Vagina (tissue), 2 donors: ENCODE results near the gene PFKFB2. TPM values are rescaled to one million over a fixed set of nuclear protein-coding genes. Genes with fewer than 3 reads are reported as not detected.

ENCODE experiments used
- DNase-seq, 2 donors: peaks; one replicate each; pipeline ENCODE4 v3.0.0-alpha.2; 2017; ENCODE audit errors: extremely low spot score in 2 of 2
- H3K27ac ChIP-seq: fragments of 200-600 bp; sonication (generic); one replicate; pipeline ENCODE4 v1.5.1; 2019
- H3K27me3 ChIP-seq: fragments of 200-600 bp; sonication (generic); one replicate; pipeline ENCODE4 v1.5.1; 2019
- H3K36me3 ChIP-seq, 2 donors: fragments of 200-600 bp; sonication (generic); one replicate each; pipeline ENCODE4 v1.5.1; 2017 to 2019
- H3K4me1 ChIP-seq: fragments of 200-600 bp; sonication (generic); one replicate; pipeline ENCODE4 v1.5.1; 2019
- H3K4me3 ChIP-seq, 2 donors: fragments of 200-600 bp; sonication (generic); 1 replicate in 1 of 2; 2 replicates in 1 of 2; pipeline ENCODE4 v1.5.1; 2016 to 2019
- H3K9me3 ChIP-seq: fragments of 200-600 bp; sonication (generic); one replicate; pipeline ENCODE4 v1.5.1; 2019
- POLR2A ChIP-seq, 2 donors: fragments of 450-650 bp; IDR thresholded peaks; one replicate each; pipeline ENCODE4 v1.6.1; 2017; ENCODE audit warnings: antibody characterized with exemption in 2 of 2, mild to moderate bottlenecking in 2 of 2, moderate library complexity in 2 of 2
- POLR2AphosphoS5 ChIP-seq, 2 donors: sonication (generic); formaldehyde crosslinking; IDR thresholded peaks; one replicate each; pipeline ENCODE4 v1.9.0; 2017; ENCODE audit warnings: antibody characterized with exemption in 2 of 2, mild to moderate bottlenecking in 2 of 2, low read depth in 1 of 2; ENCODE audit not compliant: insufficient read depth in 1 of 2
- intact Hi-C: fragments of 100-400 bp; cut with DNase I; formaldehyde crosslinking; loops from one replicate; pipeline ENCODE4 v1.15.1; 2023
- total RNA-seq: library from RNA; depleted of rRNA; stranded (reverse); fragments of >200 nt; gene quantifications from one replicate; pipeline ENCODE4 v1.2.3, GENCODE V29; 2016
- TF ChIP-seq, protein P1 (sequence below), 3 experiments: fragments of 450-650 bp in 2 of 3; fragments of 200-600 bp in 1 of 3; sonication (generic) in 1 of 3; IDR thresholded peaks; one replicate each; pipeline ENCODE4 v1.5.1; 2017 to 2019; ENCODE audit warnings: antibody characterized with exemption in 3 of 3, mild to moderate bottlenecking in 2 of 3, moderate library complexity in 2 of 3

PFKFB2 gene
- total RNA-seq, 1 donor from 2014 or later = 6.9 TPM

DNA sequence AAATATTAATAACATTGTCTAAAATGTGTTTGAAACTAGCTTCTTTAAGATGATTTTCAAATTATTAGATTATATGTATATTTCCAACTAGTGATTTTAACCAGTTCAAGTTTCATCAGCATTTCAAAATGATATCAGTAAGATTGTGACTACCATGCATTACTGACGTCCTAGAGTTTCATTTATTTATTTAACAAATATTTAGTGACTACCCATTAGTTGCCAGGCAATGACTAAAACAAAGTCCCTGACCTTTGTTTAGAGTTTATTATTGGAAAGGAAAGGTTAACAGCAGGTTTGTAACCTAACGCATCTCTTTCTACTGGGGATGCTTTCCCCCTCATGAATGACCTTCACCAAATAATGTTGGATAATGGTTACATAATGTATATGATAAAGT, 28.0 kb downstream of the PFKFB2 start:
- H3K9me3 ChIP-seq = no peaks in the 10 kb centered on the region
- H3K36me3 ChIP-seq = no peaks in the 10 kb centered on the region
- H3K4me1 ChIP-seq = peaks cover 5% of the 10 kb centered on the region
- H3K27me3 ChIP-seq = no peaks in the 10 kb centered on the region
- no peak for DNase-seq
- TF ChIP-seq POLR2AphosphoS5 (IDR thresholded peaks at IDR 0.05; ENCODE audit: insufficient read depth in 1 of 2, low read depth in 1 of 2) (no peak), POLR2A (IDR thresholded peaks at IDR 0.05) (no peak)
- TF ChIP-seq, protein P1, sequence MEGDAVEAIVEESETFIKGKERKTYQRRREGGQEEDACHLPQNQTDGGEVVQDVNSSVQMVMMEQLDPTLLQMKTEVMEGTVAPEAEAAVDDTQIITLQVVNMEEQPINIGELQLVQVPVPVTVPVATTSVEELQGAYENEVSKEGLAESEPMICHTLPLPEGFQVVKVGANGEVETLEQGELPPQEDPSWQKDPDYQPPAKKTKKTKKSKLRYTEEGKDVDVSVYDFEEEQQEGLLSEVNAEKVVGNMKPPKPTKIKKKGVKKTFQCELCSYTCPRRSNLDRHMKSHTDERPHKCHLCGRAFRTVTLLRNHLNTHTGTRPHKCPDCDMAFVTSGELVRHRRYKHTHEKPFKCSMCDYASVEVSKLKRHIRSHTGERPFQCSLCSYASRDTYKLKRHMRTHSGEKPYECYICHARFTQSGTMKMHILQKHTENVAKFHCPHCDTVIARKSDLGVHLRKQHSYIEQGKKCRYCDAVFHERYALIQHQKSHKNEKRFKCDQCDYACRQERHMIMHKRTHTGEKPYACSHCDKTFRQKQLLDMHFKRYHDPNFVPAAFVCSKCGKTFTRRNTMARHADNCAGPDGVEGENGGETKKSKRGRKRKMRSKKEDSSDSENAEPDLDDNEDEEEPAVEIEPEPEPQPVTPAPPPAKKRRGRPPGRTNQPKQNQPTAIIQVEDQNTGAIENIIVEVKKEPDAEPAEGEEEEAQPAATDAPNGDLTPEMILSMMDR (IDR thresholded peaks at IDR 0.05) = no peak
- intact Hi-C loops = loop anchor here (10.0 kb wide), 1 partner anchor 314 kb away; no protein-coding TSS in a partner anchor
- H3K27ac ChIP-seq = no peak overlapping the region
- H3K4me3 ChIP-seq = no peak overlapping the region

DNA sequence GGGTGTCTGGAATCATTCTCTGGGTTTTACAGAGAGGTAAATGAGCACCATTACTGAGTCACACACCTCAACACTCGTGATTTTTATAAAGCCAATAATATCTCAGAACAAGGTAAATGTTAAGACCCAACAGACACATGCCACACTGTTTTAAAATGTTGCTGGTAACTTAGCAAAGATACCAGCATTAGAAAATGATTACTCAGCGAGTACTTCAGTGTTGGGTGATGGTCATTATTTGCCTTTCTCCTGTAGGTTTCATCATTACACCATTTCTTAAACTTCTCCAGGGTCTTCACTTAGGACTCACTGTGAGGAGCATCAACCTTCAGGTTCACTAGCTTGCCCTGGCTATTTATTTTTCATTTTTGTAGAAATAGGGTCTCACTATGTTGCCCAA, 28.7 kb downstream of the PFKFB2 start:
- TF ChIP-seq POLR2AphosphoS5 (IDR thresholded peaks at IDR 0.05; ENCODE audit: insufficient read depth in 1 of 2, low read depth in 1 of 2) (no peak), POLR2A (IDR thresholded peaks at IDR 0.05) (no peak)
- TF ChIP-seq, protein P1 (IDR thresholded peaks at IDR 0.05) = no peak
- peaks cover 5% of the 10 kb centered on the region for H3K4me1 ChIP-seq
- H3K4me3 ChIP-seq = no peak overlapping the region
- no peak for DNase-seq
- H3K27ac ChIP-seq = no peak overlapping the region
- H3K27me3 ChIP-seq = no peaks in the 10 kb centered on the region
- H3K36me3 ChIP-seq = no peaks in the 10 kb centered on the region
- H3K9me3 ChIP-seq = no peaks in the 10 kb centered on the region
- intact Hi-C loops = loop anchor here (10.0 kb wide), 1 partner anchor 313 kb away; no protein-coding TSS in a partner anchor

DNA sequence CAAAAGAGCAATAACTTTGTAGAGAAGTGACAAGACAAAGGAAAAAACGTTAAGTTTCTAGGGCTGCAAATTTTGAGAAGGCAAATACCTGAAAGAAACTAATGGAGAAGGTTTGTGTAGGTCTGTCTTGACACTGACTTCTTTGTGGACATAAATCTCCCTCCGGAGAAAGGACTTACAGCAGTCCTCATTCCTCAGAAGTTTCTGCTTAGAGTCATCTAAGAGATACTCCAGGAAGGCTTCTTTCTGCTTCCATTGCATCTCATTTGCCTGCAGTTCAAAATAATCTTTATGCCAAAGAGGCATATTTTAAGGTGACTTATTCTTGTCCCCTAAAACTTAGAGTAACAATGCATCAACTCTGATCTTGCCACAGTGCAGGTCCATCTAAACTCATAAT, 31.2 kb downstream of the PFKFB2 start:
- intact Hi-C loops = loop anchor here (10.0 kb wide), 1 partner anchor 311 kb away; no protein-coding TSS in a partner anchor
- no peak overlapping the region for H3K27ac ChIP-seq
- TF ChIP-seq POLR2AphosphoS5 (IDR thresholded peaks at IDR 0.05; ENCODE audit: insufficient read depth in 1 of 2, low read depth in 1 of 2) (no peak), POLR2A (IDR thresholded peaks at IDR 0.05) (no peak)
- TF ChIP-seq, protein P1 (IDR thresholded peaks at IDR 0.05) = no peak
- no peak overlapping the region for H3K4me3 ChIP-seq
- H3K36me3 ChIP-seq = no peaks in the 10 kb centered on the region
- peaks cover 5% of the 10 kb centered on the region for H3K4me1 ChIP-seq
- DNase-seq = no peak
- no peaks in the 10 kb centered on the region for H3K27me3 ChIP-seq
- H3K9me3 ChIP-seq = no peaks in the 10 kb centered on the region

DNA sequence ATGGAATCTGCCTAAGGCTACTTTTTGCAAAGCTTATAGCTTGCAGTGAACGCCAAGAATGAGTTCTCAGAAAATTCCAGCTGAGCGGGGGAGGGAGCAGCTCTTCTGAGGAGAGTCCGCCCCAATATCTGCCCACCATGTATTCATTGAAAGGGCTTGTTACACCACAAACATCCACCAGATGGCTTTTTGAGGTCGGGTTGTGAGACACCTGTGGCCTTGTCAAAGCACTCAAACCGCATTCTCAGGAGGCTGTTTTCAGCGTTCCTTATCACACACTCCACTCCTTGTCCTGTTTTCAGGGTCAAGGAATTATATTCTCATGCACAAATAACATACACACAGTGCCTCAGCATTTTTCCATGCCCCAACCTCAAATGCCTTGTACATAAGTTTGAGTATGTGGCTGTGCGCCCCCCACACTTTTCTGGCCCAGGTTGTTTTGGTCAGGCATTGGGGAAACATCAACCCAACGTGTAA, 31.7 kb downstream of the PFKFB2 start:
- Histone ChIP-seq H3K4me3 (no peak overlapping the region), H3K36me3 (no peaks in the 10 kb centered on the region), H3K9me3 (no peaks in the 10 kb centered on the region), H3K27me3 (no peaks in the 10 kb centered on the region), H3K4me1 (peaks cover 5% of the 10 kb centered on the region), H3K27ac (no peak overlapping the region)
- no peak for DNase-seq
- TF ChIP-seq POLR2A (IDR thresholded peaks at IDR 0.05) (no peak), POLR2AphosphoS5 (IDR thresholded peaks at IDR 0.05; ENCODE audit: insufficient read depth in 1 of 2, low read depth in 1 of 2) (no peak)
- TF ChIP-seq, protein P1 (IDR thresholded peaks at IDR 0.05) = peak in 1 of 3 experiments; percentile 46
- intact Hi-C loops = loop anchor here (10.0 kb wide), 1 partner anchor 310 kb away; no protein-coding TSS in a partner anchor

DNA sequence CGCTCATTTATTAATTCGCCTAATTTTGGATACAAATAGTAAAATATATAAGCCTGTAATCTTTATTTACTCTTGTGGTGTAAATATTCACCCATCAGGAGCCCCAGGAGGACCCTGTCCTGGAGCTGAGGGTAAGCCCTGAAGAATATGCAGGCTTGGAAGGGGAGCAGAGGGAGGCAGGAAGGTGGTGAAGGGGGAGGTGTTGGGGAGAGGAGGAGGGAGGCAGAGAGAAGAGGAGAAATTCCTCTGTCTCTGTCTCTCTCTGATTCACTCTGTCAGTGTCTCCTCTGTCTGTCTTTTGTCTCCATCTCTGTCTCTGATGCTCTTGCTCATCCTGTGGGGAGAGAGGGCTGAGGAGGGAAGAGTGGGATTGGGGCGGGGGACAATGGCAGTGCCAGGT, 32.8 kb downstream of the PFKFB2 start:
- Histone ChIP-seq H3K36me3 (no peaks in the 10 kb centered on the region), H3K27me3 (no peaks in the 10 kb centered on the region), H3K9me3 (no peaks in the 10 kb centered on the region), H3K27ac (no peak overlapping the region), H3K4me3 (no peak overlapping the region), H3K4me1 (peaks cover 5% of the 10 kb centered on the region)
- TF ChIP-seq POLR2A (IDR thresholded peaks at IDR 0.05) = no peak
- no peak for TF ChIP-seq POLR2AphosphoS5 (IDR thresholded peaks at IDR 0.05; ENCODE audit: insufficient read depth in 1 of 2, low read depth in 1 of 2)
- TF ChIP-seq, protein P1 (IDR thresholded peaks at IDR 0.05) = no peak
- intact Hi-C loops = loop anchor here (10.0 kb wide), 1 partner anchor 309 kb away; no protein-coding TSS in a partner anchor
- DNase-seq = no peak
